Breast epithelium (tissue), 3 donors: Measurements from ENCODE around the gene PDK2.

ENCODE experiments used
- CTCF ChIP-seq, 3 donors: fragments of 450-650 bp; IDR thresholded peaks; one replicate each; pipeline ENCODE4 v1.5.1; 2016 to 2017; ENCODE audit warnings: antibody characterized with exemption in 3 of 3, mild to moderate bottlenecking in 3 of 3, moderate library complexity in 3 of 3
- POLR2A ChIP-seq: fragments of 450-650 bp; IDR thresholded peaks from one replicate; pipeline ENCODE4 v1.6.1; 2016; ENCODE audit warnings: antibody characterized with exemption, mild to moderate bottlenecking, moderate library complexity
- POLR2AphosphoS5 ChIP-seq, 3 donors: sonication (generic); formaldehyde crosslinking; IDR thresholded peaks; one replicate each; pipeline ENCODE4 v1.6.1; 2017; ENCODE audit warnings: antibody characterized with exemption in 3 of 3

- TF ChIP-seq CTCF (IDR thresholded peaks at IDR 0.05) (no peak), POLR2AphosphoS5 (IDR thresholded peaks at IDR 0.05) (no peak), POLR2A (no peak)
Measured at GRCh38 chr17:50051606-50052005, 43.5 kb upstream of the PDK2 start.
